HCT116 (cell line): Measurements from ENCODE around the gene CTNNB1.

Experiments used
- CEBPB ChIP-seq: IDR thresholded peaks from 2 replicates; pipeline ENCODE4 v1.6.1; 2012; ENCODE audit warnings: low read depth
- POLR2A ChIP-seq: IDR thresholded peaks from 2 replicates; pipeline ENCODE4 v1.7.0; 2011; ENCODE audit warnings: borderline replicate concordance; ENCODE audit not compliant: insufficient read depth, insufficient read length; ENCODE audit errors: extremely low read depth
- POLR2AphosphoS5 ChIP-seq: IDR thresholded peaks from 2 replicates; pipeline ENCODE4 v1.6.1; 2011; ENCODE audit warnings: mild to moderate bottlenecking, low read depth, low read length, moderate library complexity
- RAD21 ChIP-seq: IDR thresholded peaks from 2 replicates; pipeline ENCODE4 v1.6.1; 2012; ENCODE audit warnings: low read depth, mild to moderate bottlenecking
- REST ChIP-seq: IDR thresholded peaks from 2 replicates; pipeline ENCODE4 v1.6.1; 2012; ENCODE audit warnings: low read depth
- TCF7L2 ChIP-seq: IDR thresholded peaks from 2 replicates; pipeline ENCODE4 v1.7.0; 2011; ENCODE audit warnings: borderline replicate concordance, inconsistent platforms; ENCODE audit not compliant: insufficient read depth, insufficient read length; ENCODE audit errors: extremely low read depth
- TF ChIP-seq, protein P1 (sequence below): IDR thresholded peaks from 2 replicates; pipeline ENCODE4 v1.6.1; 2012
- TF ChIP-seq, protein P2 (sequence below), 3 experiments: fragments of 200-600 bp in 1 of 3; sonication (generic) in 1 of 3; IDR thresholded peaks in 2 of 3; conservative IDR thresholded peaks in 1 of 3; 2 replicates each; pipeline ENCODE4 v1.5.1; 2012 to 2017; ENCODE audit warnings: low read depth in 2 of 3, low read length in 2 of 3, antibody characterized with exemption in 1 of 3, borderline replicate concordance in 1 of 3, control low read depth in 1 of 3, mild to moderate bottlenecking in 1 of 3, mixed read lengths in 1 of 3, mixed run types in 1 of 3, moderate library complexity in 1 of 3; ENCODE audit not compliant: insufficient read depth in 1 of 3
- TF ChIP-seq, protein P3 (sequence below): IDR thresholded peaks from 2 replicates; pipeline ENCODE4 v1.6.1; 2012

DNA sequence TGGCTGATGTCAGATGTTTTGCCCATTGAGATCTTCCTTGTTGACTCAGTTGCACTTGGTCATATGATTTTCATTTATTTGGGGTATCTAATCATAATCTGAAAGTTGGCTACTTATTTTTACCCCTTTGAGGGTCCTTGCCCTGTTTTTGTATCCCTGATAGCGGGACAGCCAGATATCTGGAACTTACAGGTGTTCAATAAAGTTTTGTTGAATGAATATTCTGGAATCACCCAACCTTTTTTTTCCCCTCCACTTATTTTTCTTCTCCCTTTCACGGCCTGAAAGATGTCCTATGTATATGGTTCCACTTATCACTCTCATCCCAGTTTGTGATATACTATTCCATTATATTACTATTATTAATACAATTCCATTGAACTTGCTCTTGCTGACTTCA lies 12.8 kb downstream of the CTNNB1 start:
- no peak for TF ChIP-seq POLR2AphosphoS5
- TF ChIP-seq CEBPB = no peak
- TF ChIP-seq, protein P1, sequence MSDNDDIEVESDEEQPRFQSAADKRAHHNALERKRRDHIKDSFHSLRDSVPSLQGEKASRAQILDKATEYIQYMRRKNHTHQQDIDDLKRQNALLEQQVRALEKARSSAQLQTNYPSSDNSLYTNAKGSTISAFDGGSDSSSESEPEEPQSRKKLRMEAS = no peak
- TF ChIP-seq REST = no peak
- TF ChIP-seq TCF7L2 = no peak
- TF ChIP-seq, protein P2, sequence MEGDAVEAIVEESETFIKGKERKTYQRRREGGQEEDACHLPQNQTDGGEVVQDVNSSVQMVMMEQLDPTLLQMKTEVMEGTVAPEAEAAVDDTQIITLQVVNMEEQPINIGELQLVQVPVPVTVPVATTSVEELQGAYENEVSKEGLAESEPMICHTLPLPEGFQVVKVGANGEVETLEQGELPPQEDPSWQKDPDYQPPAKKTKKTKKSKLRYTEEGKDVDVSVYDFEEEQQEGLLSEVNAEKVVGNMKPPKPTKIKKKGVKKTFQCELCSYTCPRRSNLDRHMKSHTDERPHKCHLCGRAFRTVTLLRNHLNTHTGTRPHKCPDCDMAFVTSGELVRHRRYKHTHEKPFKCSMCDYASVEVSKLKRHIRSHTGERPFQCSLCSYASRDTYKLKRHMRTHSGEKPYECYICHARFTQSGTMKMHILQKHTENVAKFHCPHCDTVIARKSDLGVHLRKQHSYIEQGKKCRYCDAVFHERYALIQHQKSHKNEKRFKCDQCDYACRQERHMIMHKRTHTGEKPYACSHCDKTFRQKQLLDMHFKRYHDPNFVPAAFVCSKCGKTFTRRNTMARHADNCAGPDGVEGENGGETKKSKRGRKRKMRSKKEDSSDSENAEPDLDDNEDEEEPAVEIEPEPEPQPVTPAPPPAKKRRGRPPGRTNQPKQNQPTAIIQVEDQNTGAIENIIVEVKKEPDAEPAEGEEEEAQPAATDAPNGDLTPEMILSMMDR (IDR thresholded peaks at IDR 0.05 in 2 of 3, conservative IDR thresholded peaks at IDR 0.05 in 1 of 3; ENCODE audit: borderline replicate concordance in 1 of 3, insufficient read depth in 1 of 3, low read depth in 2 of 3, low read length in 2 of 3) = no peak
- TF ChIP-seq RAD21 = no peak
- no peak for TF ChIP-seq POLR2A
- TF ChIP-seq, protein P3, sequence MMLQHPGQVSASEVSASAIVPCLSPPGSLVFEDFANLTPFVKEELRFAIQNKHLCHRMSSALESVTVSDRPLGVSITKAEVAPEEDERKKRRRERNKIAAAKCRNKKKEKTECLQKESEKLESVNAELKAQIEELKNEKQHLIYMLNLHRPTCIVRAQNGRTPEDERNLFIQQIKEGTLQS = no peak
